Ovary (tissue), 9 donors: ENCODE results near the gene INTS7. TPM values are rescaled to one million over a fixed set of nuclear protein-coding genes. Genes with fewer than 3 reads are reported as not detected.
A peak's percentile ranks its signal among the peaks of the same experiment; 100 is the strongest.

Source experiments
- DNase-seq, 5 donors: peaks; one replicate each; pipeline ENCODE4 v3.0.0-alpha.2; 2019 to 2020
- H3K27ac ChIP-seq, 2 donors: fragments of 200-600 bp; one replicate each; pipeline versions ENCODE4 v1.5.1 to v1.8.0; 2019 to 2022
- H3K27me3 ChIP-seq: fragments of 200-600 bp; one replicate; pipeline ENCODE4 v1.8.0; 2022
- H3K36me3 ChIP-seq: fragments of 200-600 bp; sonication (generic); one replicate; pipeline ENCODE4 v1.5.1; 2019
- H3K4me1 ChIP-seq: one replicate; pipeline ENCODE4 v1.8.1; 2013; ENCODE audit warnings: mild to moderate bottlenecking, moderate library complexity; ENCODE audit not compliant: insufficient read depth
- H3K4me3 ChIP-seq: fragments of 200-600 bp; sonication (generic); one replicate; pipeline ENCODE4 v1.5.1; 2017
- H3K9me3 ChIP-seq, 2 donors: fragments of 200-600 bp in 1 of 2; sonication (generic) in 1 of 2; one replicate each; pipeline versions ENCODE4 v1.5.1 to v1.8.1; 2013 to 2019; ENCODE audit warnings: mild to moderate bottlenecking in 1 of 2, moderate library complexity in 1 of 2
- CTCF ChIP-seq, 3 donors: fragments of 450-650 bp in 2 of 3; fragments of 200-600 bp in 1 of 3; IDR thresholded peaks; one replicate each; pipeline versions ENCODE4 v1.5.1 to v1.8.0; 2016 to 2022; ENCODE audit warnings: antibody characterized with exemption in 3 of 3, mild to moderate bottlenecking in 1 of 3
- EP300 ChIP-seq: sonication (generic); formaldehyde crosslinking; IDR thresholded peaks from one replicate; pipeline ENCODE4 v1.6.1; 2017; ENCODE audit warnings: antibody characterized with exemption
- POLR2A ChIP-seq: fragments of 450-650 bp; IDR thresholded peaks from one replicate; pipeline ENCODE4 v1.6.1; 2017; ENCODE audit warnings: antibody characterized with exemption, mild to moderate bottlenecking, moderate library complexity
- WGBS, 3 donors: extraction: QIAGEN DNeasy Blood & Tissue Kit in 1 of 3; methylation state at CpG; one replicate each; pipeline versions ENCODE4 v1.1.5 to v1.1.7; 2013 to 2017; 5-methylcytosine and 5-hydroxymethylcytosine counted together
- intact Hi-C, 4 donors: fragments of 100-400 bp; cut with DNase I; formaldehyde crosslinking; loops; one replicate each; pipeline versions ENCODE4 v1.11.0 to v1.15.1; 2022 to 2023
- polyA plus RNA-seq, 2 donors: library from polyadenylated mRNA; stranded (reverse); fragments of 200-250 nt in 1 of 2; fragments of 350-450 nt in 1 of 2; fragmentation: Illumina TruSeq in 1 of 2; extraction: RNeasy Lipid Tissue Mini Kit (QIAGEN cat#74804) in 1 of 2; gene quantifications; one replicate each; pipeline ENCODE4 v1.2.3, GENCODE V29; 2013 to 2014
- total RNA-seq, 7 donors: library from RNA; depleted of rRNA in 2 of 7; stranded (reverse); fragments of >200 nt in 2 of 7; fragmentation: NEBNext Ultra II Directional in 3 of 7; extraction: Animal tissue kit (Norgen Biotek cat#: 25700) in 3 of 7; gene quantifications; one replicate each; pipeline versions ENCODE4 v1.1.0 to v1.2.4, GENCODE V29; 2016 to 2023
- donor health status: DM: no; HTN: no; CAD: no; lungs with moderate emphysema.
- donor health status: DM: no; HTN: no; CAD: no.
- donor health status: Bipolar disorder and iron deficiency.
- donor health status: DM: yes; HTN: yes; CAD: no.
- donor health status: DM: no; HTN: no; CAD: no.
- donor health status: DM: yes; HTN: yes; CAD: no.

INTS7 gene
- total and polyA plus RNA-seq, 9 donors: 4.0 to 19.1 (median 7.0) TPM

GRCh38 chr1:212021563-212021962 is 13.8 kb downstream of the INTS7 start:
- 64 to 74% (median 70%) methylated on average over 2 of the region's 2 CpGs for WGBS, 3 donors
- no peak overlapping the region for H3K27ac ChIP-seq
- H3K9me3 ChIP-seq: no peaks in the 10 kb centered on the region
- no peak overlapping the region for H3K4me3 ChIP-seq
- intact Hi-C loops: no loop called here
- H3K36me3 ChIP-seq: no peaks in the 10 kb centered on the region
- no peak for DNase-seq
- no peaks in the 10 kb centered on the region for H3K27me3 ChIP-seq
- no peak for TF ChIP-seq CTCF (IDR thresholded peaks at IDR 0.05)
- no peak for TF ChIP-seq POLR2A
- no peak for TF ChIP-seq EP300
- H3K4me1 ChIP-seq: no peaks in the 10 kb centered on the region

- no peaks in the 10 kb centered on the region for H3K4me1 ChIP-seq
- no peaks in the 10 kb centered on the region for H3K27me3 ChIP-seq
- no peaks in the 10 kb centered on the region for H3K9me3 ChIP-seq
- intact Hi-C loops: no loop called here
- TF ChIP-seq CTCF (IDR thresholded peaks at IDR 0.05): no peak
- no peak for TF ChIP-seq POLR2A
- TF ChIP-seq EP300: no peak
- H3K4me3 ChIP-seq: no peak overlapping the region
- WGBS, 3 donors: 8 to 22% (median 13%) methylated on average over 2 of the region's 2 CpGs
- no peaks in the 10 kb centered on the region for H3K36me3 ChIP-seq
- DNase-seq: no peak
- peak overlapping the region in 1 of 2 donors; percentile 20 for H3K27ac ChIP-seq
Measured at GRCh38 chr1:212020975-212021374, 14.4 kb downstream of the INTS7 start.

GRCh38 chr1:212013672-212014071 is 21.7 kb downstream of the INTS7 start:
- WGBS, 3 donors: 87 to 93% (median 89%) methylated on average over 2 of the region's 2 CpGs
- H3K27ac ChIP-seq: no peak overlapping the region
- no peak for TF ChIP-seq POLR2A
- no peak for TF ChIP-seq CTCF (IDR thresholded peaks at IDR 0.05)
- TF ChIP-seq EP300: no peak
- H3K4me3 ChIP-seq: no peak overlapping the region
- no peaks in the 10 kb centered on the region for H3K9me3 ChIP-seq
- no peaks in the 10 kb centered on the region for H3K27me3 ChIP-seq
- intact Hi-C loops: no loop called here
- H3K4me1 ChIP-seq: no peaks in the 10 kb centered on the region
- no peaks in the 10 kb centered on the region for H3K36me3 ChIP-seq
- DNase-seq: no peak

GRCh38 chr1:212012034-212012740 is 23.2 kb downstream of the INTS7 start:
- intact Hi-C loops: no loop called here
- no peaks in the 10 kb centered on the region for H3K36me3 ChIP-seq

More at GRCh38 chr1:212012034-212012740, 23.2 kb downstream of the INTS7 start:
- peak; percentile 48 to 74 (median 67) for DNase-seq
- Histone ChIP-seq H3K4me1 (no peaks in the 10 kb centered on the region), H3K9me3 (no peaks in the 10 kb centered on the region), H3K27me3 (no peaks in the 10 kb centered on the region), H3K4me3 (no peak overlapping the region), H3K27ac (no peak overlapping the region)
- WGBS, 3 donors: 51 to 52% (median 52%) methylated on average over 7 of the region's 7 CpGs
- TF ChIP-seq CTCF (IDR thresholded peaks at IDR 0.05) (peak; percentile 56 to 83 (median 81)), POLR2A (no peak)
